Glomerular visceral epithelial cell (primary cell): Measurements from ENCODE around the gene ANKRD28.
"Not testable (repeated sequence)": the region's sequence is repeated elsewhere in the genome, so short reads cannot be mapped to it uniquely, and the experiment has no call there.

Experiments
- DNase-seq: peaks from one replicate; pipeline ENCODE4 v3.0.0-alpha.2; 2016; ENCODE audit errors: extremely low spot score

The ANKRD28 gene

GRCh38 chr3:15774931-15775560 is 22.7 kb downstream of the ANKRD28 start:
- not testable (repeated sequence) for DNase-seq

GRCh38 chr3:15771444-15771843 is 26.3 kb downstream of the ANKRD28 start:
- DNase-seq: no peak

- no peak for DNase-seq
These were observed 28.4 kb downstream of the ANKRD28 start for GRCh38 chr3:15769256-15769915.

- peak; percentile 89 for DNase-seq
These were observed 29.1 kb downstream of the ANKRD28 start for GRCh38 chr3:15768421-15769255.

GRCh38 chr3:15766406-15766805 is 31.4 kb downstream of the ANKRD28 start:
- peak; percentile 7 for DNase-seq

- no peak for DNase-seq
These were observed 39.5 kb downstream of the ANKRD28 start for GRCh38 chr3:15758295-15758694.

- no peak for DNase-seq
These were observed 40.0 kb downstream of the ANKRD28 start for GRCh38 chr3:15757824-15758223.

- no peak for DNase-seq
These were observed 41.3 kb downstream of the ANKRD28 start for GRCh38 chr3:15756505-15756904.

- no peak for DNase-seq
These were observed 42.0 kb downstream of the ANKRD28 start for GRCh38 chr3:15755780-15756179.

- DNase-seq: no peak
These were observed 42.6 kb downstream of the ANKRD28 start for GRCh38 chr3:15755181-15755580.

- peak; percentile 22 for DNase-seq
These were observed 43.7 kb downstream of the ANKRD28 start for GRCh38 chr3:15754047-15754446.

- DNase-seq: no peak
These were observed 44.6 kb downstream of the ANKRD28 start for GRCh38 chr3:15753056-15753710.

- no peak for DNase-seq
These were observed 46.9 kb downstream of the ANKRD28 start for GRCh38 chr3:15750879-15751278.

- no peak for DNase-seq
These were observed 47.6 kb downstream of the ANKRD28 start for GRCh38 chr3:15750143-15750542.

- not testable (repeated sequence) for DNase-seq
These were observed 51.9 kb downstream of the ANKRD28 start for GRCh38 chr3:15745896-15746295.

- no peak for DNase-seq
These were observed 53.6 kb downstream of the ANKRD28 start for GRCh38 chr3:15744176-15744575.

- DNase-seq: no peak
These were observed 54.2 kb downstream of the ANKRD28 start for GRCh38 chr3:15743587-15744009.

GRCh38 chr3:15742236-15742635 is 55.5 kb downstream of the ANKRD28 start:
- not testable (repeated sequence) for DNase-seq

- DNase-seq: not testable (repeated sequence)
These were observed 59.2 kb downstream of the ANKRD28 start for GRCh38 chr3:15738616-15739005.

- DNase-seq: no peak
These were observed 66.8 kb downstream of the ANKRD28 start for GRCh38 chr3:15731024-15731423.

- peak; percentile 61 for DNase-seq
These were observed 69.0 kb downstream of the ANKRD28 start for GRCh38 chr3:15728766-15729165.

- no peak for DNase-seq
These were observed 70.9 kb downstream of the ANKRD28 start for GRCh38 chr3:15726881-15727280.
